Stimulated activated CD4-positive, alpha-beta T cell treated with anti-CD3 and anti-CD28 coated beads, Interleukin-15, amount 100 ng/mL, for 1 hour (primary cell): ENCODE measurements around the gene RACK1.

Source experiments
- DNase-seq, 2 donors: peaks; one replicate each; pipeline ENCODE4 v3.0.0-alpha.2; 2020; ENCODE audit warnings: low read depth in 1 of 2, low spot score in 1 of 2

The RACK1 gene

DNA sequence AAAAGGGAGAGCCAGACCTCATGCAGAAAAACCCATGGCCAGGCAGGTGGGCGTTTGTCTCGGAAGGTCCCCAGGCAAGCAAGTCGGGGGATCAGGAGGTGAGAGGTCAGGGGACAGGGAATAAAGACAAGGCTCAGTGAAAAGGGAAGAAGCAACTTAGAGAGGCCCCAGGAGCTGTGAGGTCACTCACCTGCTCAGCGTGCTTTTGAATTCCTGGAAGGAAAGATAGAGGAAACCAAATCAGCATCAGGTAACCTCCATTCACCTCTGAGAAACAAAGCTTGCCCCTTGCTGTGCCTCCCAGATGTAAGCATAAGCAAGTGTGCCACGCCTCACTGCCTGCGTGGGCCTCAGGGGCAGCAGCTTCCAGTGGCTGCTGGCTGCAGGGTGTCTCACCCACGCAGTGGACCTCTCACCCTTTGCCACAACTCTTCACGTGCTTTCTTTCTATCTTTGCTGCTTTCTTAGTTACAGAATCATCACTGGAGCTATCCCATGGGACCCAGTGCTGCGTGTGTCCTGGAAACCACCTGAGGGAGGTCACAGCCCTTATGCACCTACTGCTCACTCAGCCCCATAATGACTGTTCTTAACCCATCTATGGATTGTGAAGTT lies 44.7 kb downstream of the RACK1 start:
- DNase-seq = no peak

DNA sequence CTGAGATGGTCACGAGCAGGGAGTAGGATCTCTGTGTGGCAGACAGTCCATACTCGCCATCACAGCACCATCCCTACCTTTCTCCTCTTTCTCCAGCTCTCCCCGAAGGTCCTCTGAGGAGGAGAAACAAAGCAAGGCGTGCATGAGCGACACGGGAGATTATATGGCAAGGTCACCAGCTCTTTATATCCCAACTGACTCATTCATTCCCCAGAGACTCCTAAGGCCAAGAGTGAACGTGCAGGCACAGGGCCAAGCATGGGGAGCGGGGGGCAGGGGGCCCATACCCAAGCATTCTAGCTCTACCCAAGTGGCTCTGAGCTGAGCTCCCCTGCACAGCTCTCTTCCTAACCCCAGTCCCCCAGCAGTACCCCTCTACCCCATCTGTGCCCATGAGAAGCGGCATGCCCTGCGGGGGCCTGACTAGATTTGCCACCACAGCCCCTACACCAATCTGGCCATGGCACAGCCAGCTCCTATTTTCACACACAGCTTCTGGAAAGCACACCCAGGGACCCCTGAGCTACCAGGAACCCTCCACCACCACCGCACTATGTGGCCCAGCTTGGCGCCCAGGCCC lies 45.5 kb downstream of the RACK1 start:
- no peak for DNase-seq

DNA sequence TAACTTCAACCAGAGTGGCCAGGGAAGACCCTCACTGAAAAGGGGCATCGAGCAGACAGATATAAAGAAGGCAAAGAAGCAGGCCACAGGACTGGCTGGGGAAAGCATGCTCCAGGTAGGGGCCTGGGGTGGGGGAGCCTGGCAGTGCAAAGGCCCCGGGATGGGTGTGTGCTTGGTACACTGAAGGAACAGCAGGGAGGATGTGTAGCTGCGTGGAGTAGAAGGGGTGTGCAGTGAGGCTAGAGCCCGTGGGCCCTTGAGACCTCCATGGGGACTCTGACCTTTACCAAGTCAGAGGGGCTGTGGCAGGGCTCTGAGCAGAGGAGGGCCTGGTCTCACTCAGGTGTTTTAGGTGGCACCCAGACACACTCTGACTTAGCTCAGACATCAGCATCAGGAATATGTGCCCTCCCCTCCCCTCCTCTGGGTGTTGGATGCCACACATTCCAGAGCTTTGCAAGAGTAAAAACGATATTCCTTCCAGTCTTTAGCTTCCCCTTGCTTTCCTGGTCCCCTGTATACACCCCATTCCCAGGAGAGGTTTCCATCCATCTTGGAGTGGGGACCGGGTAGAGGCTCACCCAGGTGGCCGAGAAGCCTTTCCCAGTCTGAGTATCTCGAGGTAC lies 46.3 kb downstream of the RACK1 start:
- DNase-seq = no peak

DNA sequence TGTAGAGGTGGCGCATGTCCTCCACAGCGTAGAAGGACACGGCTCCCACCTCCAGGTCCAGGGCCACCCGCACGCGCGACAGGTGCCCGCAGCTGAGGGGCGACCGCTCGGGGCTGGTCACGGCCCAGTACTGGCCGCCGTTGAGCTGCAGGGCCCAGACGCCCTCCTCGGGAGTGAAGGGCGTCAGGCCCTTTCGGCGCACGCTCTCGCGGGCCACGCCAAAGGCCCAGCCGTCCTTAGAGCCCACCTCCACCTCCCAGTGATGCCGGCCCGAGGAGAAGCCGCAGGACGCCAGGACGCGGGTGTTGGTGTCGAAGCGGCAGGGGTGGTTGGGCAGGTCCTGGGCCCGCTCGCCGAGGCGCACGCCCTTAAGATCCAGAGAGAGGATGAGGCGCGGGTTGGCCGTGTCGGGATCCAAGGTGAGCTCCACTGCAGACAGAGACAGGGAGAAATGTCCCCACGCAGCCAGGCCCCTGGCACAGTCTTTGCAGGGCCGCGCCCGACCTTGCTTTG lies 48.4 kb downstream of the RACK1 start:
- DNase-seq = no peak

DNA sequence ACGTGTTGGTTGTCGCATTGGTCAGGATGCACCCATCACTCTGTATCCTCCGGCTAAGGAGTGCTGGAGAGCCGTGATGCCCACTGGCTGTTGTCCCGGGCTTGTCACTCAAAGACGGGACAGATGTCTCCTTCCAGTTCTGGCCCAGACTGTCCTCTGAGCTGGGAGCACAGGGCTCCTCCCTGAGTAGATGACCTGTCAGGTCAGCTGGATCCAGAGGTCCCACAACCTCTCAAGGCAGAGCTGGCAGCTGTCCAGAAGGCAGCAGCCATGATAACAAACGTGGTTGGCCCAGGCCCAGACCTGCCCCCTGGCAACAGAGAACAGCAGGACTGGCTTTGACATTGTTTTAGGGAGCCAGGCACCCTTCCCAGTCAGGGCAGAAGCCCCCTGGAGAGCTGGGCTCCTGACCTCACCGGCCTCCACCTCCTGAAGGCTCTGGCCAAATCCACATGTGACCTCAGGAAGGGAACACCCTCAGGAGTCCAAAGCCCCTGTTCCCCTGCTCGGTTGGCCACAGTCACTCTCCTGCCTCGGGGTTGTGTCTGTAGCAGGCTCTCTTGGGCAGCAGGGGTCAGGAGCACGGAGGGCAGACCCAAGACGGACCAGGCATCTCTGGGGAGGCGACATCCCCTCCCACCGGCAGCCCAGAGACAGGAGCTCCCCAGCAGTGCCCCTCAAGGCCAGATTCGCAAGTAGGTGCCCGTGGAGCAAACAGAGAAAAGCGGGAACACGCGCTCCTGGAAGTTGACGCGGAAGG lies 49.0 kb downstream of the RACK1 start:
- no peak for DNase-seq

DNA sequence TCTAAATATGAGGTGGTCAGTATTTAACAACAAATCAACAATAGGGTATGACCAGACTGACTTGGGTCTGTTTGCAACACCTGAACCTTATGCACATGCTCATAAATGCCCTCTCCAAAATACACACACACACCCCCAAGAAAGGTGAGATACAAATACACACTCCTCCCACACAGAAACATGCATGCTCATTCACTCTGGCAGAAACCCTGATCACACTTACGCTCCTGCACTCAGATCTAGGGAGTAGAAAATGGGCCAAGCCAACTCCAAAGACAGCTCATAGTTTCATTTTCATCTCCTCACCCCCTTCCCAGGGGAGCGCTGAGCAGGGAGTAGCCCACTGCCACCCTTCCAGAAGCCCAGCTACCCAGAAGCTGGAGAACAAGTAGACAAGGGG lies 50.0 kb downstream of the RACK1 start:
- DNase-seq = no peak

DNA sequence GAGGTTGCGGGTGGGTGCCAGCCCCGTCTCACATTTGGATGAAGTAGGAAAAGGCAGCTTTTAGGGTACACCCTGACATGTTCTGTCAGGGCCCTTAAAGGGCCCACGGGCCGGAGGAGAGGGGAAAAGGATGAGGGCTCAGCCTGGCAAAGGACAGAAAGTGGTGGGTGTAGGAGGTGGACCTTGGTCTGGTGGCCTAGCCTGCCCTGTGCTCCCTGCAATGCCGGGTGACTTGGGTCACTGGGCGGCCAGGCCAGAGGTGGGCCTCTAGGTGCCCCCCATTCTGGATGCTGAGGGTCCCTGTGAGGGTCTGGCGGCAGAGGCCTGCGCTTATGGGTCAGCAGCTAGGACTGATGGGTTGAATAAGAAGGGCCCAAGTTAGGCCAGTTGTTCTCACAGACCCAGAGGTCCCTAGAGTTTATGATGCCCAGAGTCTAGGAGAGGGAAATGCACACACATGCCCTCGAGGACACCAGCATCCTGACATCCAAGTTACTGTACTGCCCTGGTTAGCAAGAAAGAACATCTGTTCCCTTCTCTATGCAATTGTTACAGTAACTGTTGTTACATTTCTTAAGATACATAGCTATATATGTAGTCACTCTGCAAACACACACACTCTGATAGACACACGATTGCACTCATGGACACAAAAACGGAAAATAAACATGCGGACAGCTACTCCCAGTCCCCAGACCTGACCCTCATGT lies 51.2 kb downstream of the RACK1 start:
- no peak for DNase-seq

DNA sequence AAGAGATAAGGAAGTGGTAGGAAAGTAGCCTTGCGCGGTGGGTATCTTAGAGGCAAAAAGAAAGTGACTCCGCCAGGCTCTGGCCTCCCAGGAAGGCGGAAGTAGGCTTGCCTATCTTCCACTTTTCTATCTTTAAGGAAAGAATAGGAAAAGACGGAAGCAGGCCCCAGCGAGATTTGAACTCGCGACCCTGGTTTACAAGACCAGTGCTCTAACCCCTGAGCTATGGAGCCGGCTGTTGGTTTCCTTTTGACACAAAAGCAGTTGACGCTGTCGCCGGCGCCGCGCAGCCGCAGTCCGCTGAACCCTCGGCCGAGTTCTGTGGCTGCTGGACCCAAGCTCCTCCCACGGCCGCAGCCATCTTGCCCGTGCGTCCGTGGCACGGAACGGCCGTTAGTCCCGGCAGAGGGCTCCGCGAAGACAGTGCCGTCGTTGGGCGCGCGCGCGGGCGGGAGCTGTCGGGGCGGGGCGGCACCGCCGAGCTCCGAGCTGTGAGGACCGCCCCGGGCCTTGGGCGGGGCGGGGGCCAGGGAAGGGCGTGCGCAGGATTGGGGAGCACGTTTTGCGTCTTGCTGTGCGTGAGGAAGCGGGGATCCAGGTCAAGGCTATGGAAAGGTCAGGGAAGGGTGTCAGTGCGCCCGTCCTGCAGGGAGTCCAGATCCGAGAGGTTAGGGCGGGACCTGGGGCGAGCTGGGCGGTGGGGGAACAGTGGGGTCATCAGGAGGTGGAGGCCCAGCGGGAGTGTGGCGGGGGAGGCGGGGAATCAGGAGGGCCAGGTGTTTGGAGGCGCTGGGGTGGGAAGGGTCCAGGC lies 52.0 kb downstream of the RACK1 start:
- peak; percentile 95 to 96 for DNase-seq

DNA sequence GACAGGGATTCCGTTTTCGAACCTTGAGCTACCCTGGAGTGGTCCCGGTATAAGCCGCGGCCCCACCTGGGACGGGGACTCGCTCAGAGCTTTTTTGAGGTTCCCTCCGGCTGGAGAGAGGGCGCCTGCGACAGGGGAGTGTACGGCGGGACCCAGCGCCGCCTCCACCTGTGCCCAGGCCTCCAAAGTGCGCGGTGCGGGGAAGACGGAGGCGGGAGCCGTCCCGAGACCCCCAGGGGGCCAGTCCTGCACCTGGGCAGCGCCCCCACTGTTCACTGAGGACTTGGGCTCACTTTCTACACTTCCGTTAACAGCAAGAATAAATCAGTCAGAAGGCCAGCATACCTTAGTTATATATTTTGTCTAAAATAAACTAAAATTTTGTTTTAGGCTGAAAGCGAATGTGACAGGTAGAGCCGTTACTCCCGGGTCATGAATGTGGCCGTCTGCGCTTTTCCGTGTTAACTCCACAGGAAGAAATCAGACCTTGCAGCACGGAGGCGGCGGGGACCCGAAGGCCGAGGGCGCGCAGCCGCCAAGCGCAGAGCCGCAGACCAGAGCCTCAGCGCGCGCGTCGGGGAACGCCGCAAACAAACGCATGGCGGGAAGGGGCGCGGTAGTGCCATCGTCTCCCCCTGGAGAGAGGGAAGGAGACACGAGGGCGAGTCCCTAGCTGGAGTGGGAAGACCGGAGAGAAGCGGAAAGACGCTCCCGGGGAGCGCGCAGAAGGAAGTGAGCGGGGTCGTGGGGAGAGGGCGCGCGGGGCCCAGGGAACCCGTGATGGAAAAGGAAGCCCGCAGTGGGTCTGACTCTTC lies 52.8 kb downstream of the RACK1 start:
- DNase-seq = peak in 1 of 2 donors; percentile 33

DNA sequence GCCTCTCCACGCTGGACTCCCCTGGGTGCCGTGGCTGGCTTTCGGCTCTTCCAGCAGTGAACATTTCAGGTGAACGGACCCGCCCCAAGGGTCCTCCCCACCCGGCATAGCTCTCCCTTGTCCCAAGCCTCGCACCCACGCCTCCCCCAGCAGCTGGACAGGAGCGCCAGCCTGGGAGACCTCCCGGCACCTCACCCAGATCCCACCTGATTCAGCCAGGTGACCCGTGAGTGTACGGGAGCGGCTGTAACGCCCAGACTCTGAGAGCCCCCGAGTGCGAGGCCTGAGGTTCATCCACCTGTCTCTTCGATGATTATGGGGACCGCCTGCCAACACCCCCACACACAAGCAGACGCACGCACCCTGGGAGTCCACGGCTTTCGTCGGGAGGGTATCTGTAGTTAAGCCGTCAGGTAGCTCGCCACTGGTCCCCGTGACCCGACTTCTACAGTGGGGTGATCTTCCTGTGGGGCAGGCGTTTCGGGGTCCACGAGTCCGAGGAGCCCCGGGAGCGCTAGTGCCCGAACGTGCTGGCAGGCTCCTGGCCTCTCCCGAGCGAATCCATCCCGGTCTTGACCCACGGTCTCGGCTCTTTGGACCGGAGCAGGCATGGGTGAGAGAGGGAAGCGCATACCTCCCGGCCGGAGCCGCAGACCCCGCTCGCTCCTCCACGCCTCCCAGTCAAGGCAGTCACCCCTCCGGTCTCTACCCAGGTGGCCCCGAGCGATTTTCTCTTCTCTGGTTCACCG lies 53.6 kb downstream of the RACK1 start:
- DNase-seq = peak in 1 of 2 donors; percentile 37

DNA sequence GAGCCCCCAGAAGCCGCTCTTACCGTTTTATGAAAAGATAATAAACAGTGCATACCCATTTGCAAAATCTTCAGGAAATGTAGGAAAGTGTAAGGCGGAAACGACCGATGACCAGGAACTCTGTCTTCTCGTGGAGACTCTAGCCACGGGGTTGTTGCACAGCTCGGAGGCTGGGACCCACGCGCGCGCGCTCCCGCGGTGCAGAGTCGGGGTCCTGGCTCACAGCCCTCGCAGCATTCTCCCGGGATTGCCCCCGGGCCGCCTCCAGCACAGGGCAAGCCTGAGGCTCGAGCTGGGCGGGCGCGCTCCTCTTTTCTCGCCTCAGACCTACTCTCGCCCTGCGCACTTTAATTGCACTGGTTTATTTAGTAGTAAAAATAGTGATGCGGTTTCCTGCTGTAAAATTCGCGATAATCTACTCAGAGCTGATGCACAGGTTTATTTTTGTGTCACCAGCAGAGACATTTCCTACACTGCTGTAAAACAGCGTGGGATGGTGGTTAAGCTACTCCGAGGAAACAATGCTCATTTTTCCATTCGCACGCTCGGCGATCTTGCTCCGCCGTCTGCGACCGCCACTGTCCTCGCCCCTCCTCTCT lies 54.2 kb downstream of the RACK1 start:
- DNase-seq = peak; percentile 29 to 33

DNA sequence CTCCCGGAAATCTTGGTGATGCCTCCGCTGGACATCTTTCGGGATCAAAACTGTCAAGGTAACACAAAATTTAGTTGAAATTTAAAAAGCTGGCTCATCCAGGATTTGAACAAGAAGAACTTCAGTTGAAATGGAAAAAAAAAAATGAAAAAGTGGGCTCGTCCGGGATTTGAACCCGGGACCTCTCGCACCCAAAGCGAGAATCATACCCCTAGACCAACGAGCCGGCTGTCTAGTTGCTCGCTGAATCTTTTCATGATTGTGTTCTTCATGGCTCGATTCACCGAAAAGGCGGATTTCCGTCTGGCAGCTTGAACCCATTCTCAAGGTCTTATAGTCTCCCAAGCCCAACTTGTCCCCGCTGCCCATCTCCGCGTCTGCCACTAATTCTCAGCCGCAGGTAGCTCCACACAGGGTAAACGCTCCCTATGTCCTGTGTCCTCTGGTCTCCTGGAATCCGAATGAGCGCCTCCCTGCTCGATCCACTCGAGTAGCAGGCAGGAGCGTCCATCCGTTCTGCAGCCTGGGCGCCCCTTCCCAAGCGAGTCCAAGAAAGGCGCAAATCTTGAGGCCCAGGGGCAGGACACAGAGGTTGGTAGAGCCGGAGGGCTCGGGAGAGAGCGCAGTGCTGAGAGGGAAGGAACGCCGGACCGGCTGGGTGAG lies 54.9 kb downstream of the RACK1 start:
- DNase-seq = peak; percentile 62 to 69

DNA sequence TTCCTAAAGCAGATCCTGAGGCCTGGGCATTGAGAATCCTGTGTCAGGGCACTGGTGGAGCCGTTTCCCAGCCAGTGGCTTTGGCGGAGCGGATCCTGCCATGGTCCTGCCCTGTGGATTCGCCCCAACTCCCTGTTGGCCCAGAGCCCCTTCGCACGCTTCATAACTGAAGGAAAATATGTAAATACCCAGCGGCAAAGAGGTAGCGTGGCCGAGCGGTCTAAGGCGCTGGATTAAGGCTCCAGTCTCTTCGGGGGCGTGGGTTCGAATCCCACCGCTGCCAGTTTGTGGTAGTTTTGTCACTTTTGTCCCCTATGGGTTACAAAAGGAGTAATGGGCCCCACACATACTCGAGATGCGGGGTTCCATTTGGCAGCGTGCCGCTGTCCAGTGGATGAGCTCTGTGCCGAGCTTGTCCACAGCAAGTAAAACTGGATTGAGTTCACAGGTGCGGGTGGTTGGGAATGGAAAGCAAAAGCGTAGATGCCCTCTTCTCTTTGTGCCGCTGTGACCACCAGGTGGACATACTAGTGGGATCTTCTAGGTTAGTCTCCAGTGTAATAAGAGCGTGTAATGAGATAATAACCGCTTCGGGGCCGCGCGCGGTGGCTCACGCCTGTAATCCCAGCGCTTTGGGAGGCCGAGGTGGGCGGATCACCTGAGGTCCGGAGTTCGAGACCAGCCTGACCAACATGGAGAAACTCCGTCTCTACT lies 56.0 kb downstream of the RACK1 start:
- peak in 1 of 2 donors; percentile 46 for DNase-seq

DNA sequence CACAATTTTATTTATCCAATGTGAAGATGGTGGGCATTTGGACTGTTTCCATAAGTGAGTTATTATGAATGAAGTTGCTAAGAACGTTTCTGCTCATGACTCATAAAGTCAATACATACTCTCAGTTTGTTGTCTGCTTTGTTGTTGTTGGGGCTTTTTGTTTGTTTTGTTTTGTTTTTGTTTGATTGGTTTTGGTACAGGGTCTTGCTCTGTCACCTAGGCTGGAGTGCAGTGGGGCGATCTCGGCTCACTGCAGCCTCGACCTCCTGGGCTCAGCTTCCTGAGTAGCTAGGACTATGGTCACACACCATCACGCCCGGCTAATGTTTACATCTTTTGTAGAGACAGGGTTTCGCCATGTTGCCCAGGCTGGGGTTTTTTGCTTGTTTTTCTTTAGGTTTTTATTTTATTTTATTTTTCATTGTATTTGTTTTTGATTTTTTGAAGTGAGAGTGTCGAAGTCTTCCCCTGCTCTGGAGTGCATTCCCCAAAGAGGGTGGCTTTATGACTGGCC lies 56.7 kb downstream of the RACK1 start:
- DNase-seq = no peak
